Hepatocyte (in vitro differentiated cells): ENCODE measurements around the gene ARHGEF40.

Experiments used
- CTCF ChIP-seq: fragments of 200-600 bp; sonication (generic); IDR thresholded peaks from 2 replicates; pipeline ENCODE4 v1.5.1; 2016; ENCODE audit warnings: antibody characterized with exemption, mild to moderate bottlenecking; ENCODE audit not compliant: poor library complexity
- EZH2 ChIP-seq: fragments of 200-600 bp; sonication (generic); IDR thresholded peaks from 2 replicates; pipeline ENCODE4 v1.6.1; 2016; ENCODE audit warnings: antibody characterized with exemption, mild to moderate bottlenecking, borderline replicate concordance

DNA sequence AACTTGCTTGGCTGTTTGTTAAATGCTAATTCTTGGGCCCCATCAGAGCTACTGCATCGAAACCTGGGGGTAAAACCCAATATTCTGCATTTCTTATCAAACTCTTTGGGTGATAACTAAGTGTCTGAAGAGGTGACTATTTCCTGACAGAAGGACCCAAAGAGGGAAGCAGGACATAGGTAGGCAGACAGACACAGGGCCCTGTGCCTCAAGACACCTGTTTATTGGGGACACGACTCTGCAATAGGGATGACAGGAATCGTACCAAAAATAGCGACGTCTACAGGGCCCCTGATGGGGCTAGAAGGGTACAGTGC lies 19.7 kb downstream of the ARHGEF40 start:
- TF ChIP-seq EZH2 (no peak), CTCF (no peak)
